ENCODE data around the gene MEIS2. TPM values are rescaled to one million over a fixed set of nuclear protein-coding genes. Genes with fewer than 3 reads are reported as not detected.

Gene MEIS2
- total RNA-seq, 4 donors from 2014 or later: 9.0 to 18.5 (median 16.3) TPM

GRCh38 chr15:37071134-37071533 is 29.2 kb downstream of the MEIS2 start:
- no peaks in the 10 kb centered on the region for H3K27me3 ChIP-seq
- TF ChIP-seq POLR2A (IDR thresholded peaks at IDR 0.05) (no peak), POLR2AphosphoS5 (IDR thresholded peaks at IDR 0.05) (no peak), EP300 (IDR thresholded peaks at IDR 0.05) (no peak), CTCF (IDR thresholded peaks at IDR 0.05) (no peak)
- no peak overlapping the region for H3K27ac ChIP-seq
- H3K36me3 ChIP-seq: no peaks in the 10 kb centered on the region
- H3K4me3 ChIP-seq: no peak overlapping the region
- H3K4me1 ChIP-seq: no peaks in the 10 kb centered on the region
- DNase-seq (ENCODE audit: low spot score in 2 of 2): no peak
- no peaks in the 10 kb centered on the region for H3K9me3 ChIP-seq
- WGBS: 69% methylated on average over 3 of the region's 3 CpGs

GRCh38 chr15:37070686-37071085 is 29.7 kb downstream of the MEIS2 start:
- Histone ChIP-seq H3K27ac (no peak overlapping the region), H3K4me3 (no peak overlapping the region), H3K27me3 (no peaks in the 10 kb centered on the region), H3K9me3 (no peaks in the 10 kb centered on the region), H3K4me1 (no peaks in the 10 kb centered on the region), H3K36me3 (no peaks in the 10 kb centered on the region)
- no peak for TF ChIP-seq CTCF (IDR thresholded peaks at IDR 0.05)
- no peak for TF ChIP-seq POLR2AphosphoS5 (IDR thresholded peaks at IDR 0.05)
- TF ChIP-seq EP300 (IDR thresholded peaks at IDR 0.05): no peak
- no peak for TF ChIP-seq POLR2A (IDR thresholded peaks at IDR 0.05)
- DNase-seq (ENCODE audit: low spot score in 2 of 2): no peak
- 86% methylated on average over 2 of the region's 2 CpGs for WGBS

- Histone ChIP-seq H3K36me3 (no peaks in the 10 kb centered on the region), H3K4me3 (no peak overlapping the region), H3K4me1 (peaks cover 17% of the 10 kb centered on the region), H3K27ac (no peak overlapping the region), H3K9me3 (no peaks in the 10 kb centered on the region), H3K27me3 (no peaks in the 10 kb centered on the region)
- WGBS: 80% methylated on average over 1 of the region's 1 CpG
- no peak for TF ChIP-seq POLR2A (IDR thresholded peaks at IDR 0.05)
- no peak for TF ChIP-seq POLR2AphosphoS5 (IDR thresholded peaks at IDR 0.05)
- TF ChIP-seq EP300 (IDR thresholded peaks at IDR 0.05): no peak
- TF ChIP-seq CTCF (IDR thresholded peaks at IDR 0.05): no peak
- DNase-seq (ENCODE audit: low spot score in 2 of 2): no peak
These were observed 38.4 kb downstream of the MEIS2 start for GRCh38 chr15:37061996-37062395.

GRCh38 chr15:37059086-37059485 is 41.3 kb downstream of the MEIS2 start:
- Histone ChIP-seq H3K4me1 (peaks cover 30% of the 10 kb centered on the region), H3K27me3 (no peaks in the 10 kb centered on the region), H3K27ac (no peak overlapping the region), H3K9me3 (no peaks in the 10 kb centered on the region), H3K4me3 (no peak overlapping the region), H3K36me3 (no peaks in the 10 kb centered on the region)
- DNase-seq (ENCODE audit: low spot score in 2 of 2): no peak
- TF ChIP-seq POLR2A (IDR thresholded peaks at IDR 0.05) (no peak), CTCF (IDR thresholded peaks at IDR 0.05) (no peak), EP300 (IDR thresholded peaks at IDR 0.05) (no peak), POLR2AphosphoS5 (IDR thresholded peaks at IDR 0.05) (no peak)
- WGBS: 10% methylated on average over 2 of the region's 2 CpGs

- no peaks in the 10 kb centered on the region for H3K9me3 ChIP-seq
- DNase-seq (ENCODE audit: low spot score in 2 of 2): no peak
- H3K27me3 ChIP-seq: no peaks in the 10 kb centered on the region
- H3K27ac ChIP-seq: no peak overlapping the region
- H3K36me3 ChIP-seq: no peaks in the 10 kb centered on the region
- peaks cover 30% of the 10 kb centered on the region for H3K4me1 ChIP-seq
- 64% methylated on average over 6 of the region's 6 CpGs for WGBS
- no peak overlapping the region for H3K4me3 ChIP-seq
- TF ChIP-seq POLR2AphosphoS5 (IDR thresholded peaks at IDR 0.05) (no peak), EP300 (IDR thresholded peaks at IDR 0.05) (no peak), POLR2A (IDR thresholded peaks at IDR 0.05) (no peak), CTCF (IDR thresholded peaks at IDR 0.05) (no peak)
These were observed 41.9 kb downstream of the MEIS2 start for GRCh38 chr15:37058316-37058985.

Measured in suprapubic skin (tissue), 4 donors.